GM12878 (cell line): ENCODE results near the gene TRRAP. TPM values are rescaled to one million over a fixed set of nuclear protein-coding genes. Genes with fewer than 3 reads are reported as not detected.

Source experiments
- ATAC-seq: fragments of 200-7000 bp; cut with Tn5 transposase; 3 replicates; pipeline ENCODE4 v1.9.1; 2020; ENCODE audit warnings: mild to moderate bottlenecking, moderate library complexity
- BruUV-seq: library from RNA; stranded (reverse); fragments of 400-500 nt; replicated peaks from 2 replicates; lab custom pipeline; 2021; lab: Mats Ljungman, UMichigan
- CTCF ChIA-PET: fragments of 300-600 bp; sonication (Branson Sonifier 250); formaldehyde crosslinking; extraction: SDS; loops from one replicate; lab custom pipeline; 2021; ENCODE audit warnings: inconsistent platforms; lab: Yijun Ruan, JAX
- POLR2A ChIA-PET: fragments of 350-600 bp; formaldehyde crosslinking; extraction: SDS; loops from one replicate; lab custom pipeline; 2021; ENCODE audit warnings: inconsistent platforms; lab: Charles Lee
- RAD21 ChIA-PET: fragments of 300-600 bp; sonication (Branson Sonifier 250); formaldehyde crosslinking; loops from one replicate; lab custom pipeline; 2023; ENCODE audit warnings: antibody characterized with exemption; ENCODE audit not compliant: unreplicated experiment; lab: Charles Lee
- SMC1A ChIA-PET: fragments of 300-600 bp; sonication (Branson Sonifier 250); formaldehyde crosslinking; loops from one replicate; lab custom pipeline; 2023; ENCODE audit not compliant: unreplicated experiment, uncharacterized antibody; lab: Charles Lee
- DNase-seq: peaks from one replicate; pipeline ENCODE4 v3.0.0-alpha.2; 2011; ENCODE audit warnings: low read depth, low spot score
- FAIRE-seq: peaks from 3 replicates; lab custom pipeline; 2011; peaks lifted over from hg19 to GRCh38; lab: Jason Lieb, UNC
- H2AFZ ChIP-seq: 2 replicates; pipeline ENCODE4 v1.6.0; 2011; ENCODE audit warnings: low read depth, low read length, control low read depth; ENCODE audit not compliant: control insufficient read depth
- H3K27ac ChIP-seq: 2 replicates; pipeline ENCODE4 v1.5.1; 2011; ENCODE audit warnings: control low read depth; ENCODE audit not compliant: control insufficient read depth, insufficient read depth
- H3K27me3 ChIP-seq, 2 experiments: replicated peaks in 1 of 2; 2 replicates each; pipeline versions ENCODE4 v1.6.0 to v1.6.1; 2011; ENCODE audit warnings: low read length in 1 of 2; ENCODE audit not compliant: control insufficient read depth in 2 of 2, insufficient read depth in 2 of 2
- H3K36me3 ChIP-seq, 2 experiments: 2 replicates each; pipeline ENCODE4 v1.5.1; 2011; ENCODE audit warnings: low read length in 1 of 2; ENCODE audit not compliant: control insufficient read depth in 2 of 2, insufficient read depth in 2 of 2
- H3K4me1 ChIP-seq: 2 replicates; pipeline ENCODE4 v1.6.1; 2011; ENCODE audit warnings: mild to moderate bottlenecking, low read length, moderate library complexity, mixed read lengths; ENCODE audit not compliant: control insufficient read depth, insufficient read depth
- H3K4me2 ChIP-seq: 2 replicates; pipeline ENCODE4 v1.6.0; 2011; ENCODE audit warnings: control low read depth; ENCODE audit not compliant: control insufficient read depth, insufficient read depth
- H3K4me3 ChIP-seq: fragments of 200-600 bp; sonication (generic); 2 replicates; pipeline ENCODE4 v1.5.1; 2016
- H3K79me2 ChIP-seq: 2 replicates; pipeline ENCODE4 v1.6.0; 2011; ENCODE audit warnings: low read length; ENCODE audit not compliant: control insufficient read depth, insufficient read depth
- H3K9ac ChIP-seq: 2 replicates; pipeline ENCODE4 v1.8.0; 2011; ENCODE audit warnings: low read length, control low read depth, mixed read lengths; ENCODE audit not compliant: control insufficient read depth, insufficient read depth
- H3K9me3 ChIP-seq: replicated peaks from 3 replicates; pipeline ENCODE4 v1.5.1; 2011; ENCODE audit warnings: mild to moderate bottlenecking, low read length; ENCODE audit not compliant: control insufficient read depth, insufficient read depth
- H4K20me1 ChIP-seq: 2 replicates; pipeline ENCODE4 v1.6.0; 2011; ENCODE audit not compliant: control insufficient read depth, insufficient read depth
- EZH2 ChIP-seq: IDR thresholded peaks from 2 replicates; pipeline ENCODE4 v1.6.1; 2012; ENCODE audit warnings: low read depth, mild to moderate bottlenecking, control low read depth, inconsistent platforms, low read length, borderline replicate concordance; ENCODE audit not compliant: control insufficient read depth
- FOXK2 ChIP-seq: fragments of 450-650 bp; IDR thresholded peaks from 2 replicates; pipeline ENCODE4 v1.6.1; 2017; ENCODE audit warnings: mild to moderate bottlenecking, moderate library complexity
- IKZF2 ChIP-seq, 2 experiments: fragments of 450-650 bp; IDR thresholded peaks; 2 replicates each; pipeline ENCODE4 v1.6.1; 2017; ENCODE audit warnings: mild to moderate bottlenecking in 2 of 2, moderate library complexity in 2 of 2
- MXI1 ChIP-seq: fragments of 150-350 bp; IDR thresholded peaks from 2 replicates; pipeline ENCODE4 v1.6.1; 2011; ENCODE audit warnings: low read depth, mild to moderate bottlenecking, inconsistent platforms, low read length, improper control_type of control experiment
- MYC ChIP-seq: IDR thresholded peaks from 2 replicates; pipeline ENCODE4 v1.6.1; 2011; ENCODE audit warnings: mild to moderate bottlenecking, low read length, moderate library complexity, inconsistent platforms; ENCODE audit not compliant: insufficient read depth, insufficient replicate concordance, insufficient read length, severe bottlenecking
- RAD51 ChIP-seq: fragments of 450-650 bp; IDR thresholded peaks from 2 replicates; pipeline ENCODE4 v1.6.1; 2016; ENCODE audit warnings: moderate library complexity, mild to moderate bottlenecking, inconsistent platforms
- SMAD5 ChIP-seq: IDR thresholded peaks from 2 replicates; pipeline ENCODE4 v1.6.1; 2016; ENCODE audit warnings: antibody characterized with exemption, low read depth
- SMC3 ChIP-seq: IDR thresholded peaks from 2 replicates; pipeline ENCODE4 v1.6.1; 2011; ENCODE audit warnings: low read length, improper control_type of control experiment, borderline replicate concordance
- TAF1 ChIP-seq: IDR thresholded peaks from 2 replicates; pipeline ENCODE4 v1.6.1; 2011; ENCODE audit warnings: mild to moderate bottlenecking, low read depth, low read length, borderline replicate concordance
- TCF7 ChIP-seq: IDR thresholded peaks from 2 replicates; pipeline ENCODE4 v1.6.1; 2014; ENCODE audit warnings: antibody characterized with exemption, borderline replicate concordance
- WGBS: methylation state at CpG from one replicate; pipeline ENCODE4 v1.1.6; 2016; ENCODE audit warnings: low lambda C conversion rate; ENCODE audit not compliant: insufficient replicate concordance, insufficient coverage; ENCODE audit errors: missing lambda C conversion rate; 5-methylcytosine and 5-hydroxymethylcytosine counted together
- in situ Hi-C: fragments of 300-500 bp; cut with MboI; formaldehyde crosslinking; loops from 9 replicates; pipeline ENCODE4 v1.14.3; 2018; ENCODE audit warnings: mixed read lengths
- intact Hi-C: fragments of 100-400 bp; cut with micrococcal nuclease; formaldehyde crosslinking; loops from one replicate; pipeline ENCODE4 v1.14.2; 2022; ENCODE audit not compliant: unreplicated experiment
- polyA plus RNA-seq, 11 experiments: library from polyadenylated mRNA; depleted of rRNA in 4 of 11; unstranded in 6 of 11; stranded (reverse) in 5 of 11; fragments of >200 nt; fragmentation: Nextera tagmentation in 4 of 11; fragmentation: Illumina TruSeq in 1 of 11; extraction: Ambion mirVana in 4 of 11; extraction: Trizol in 1 of 11; gene quantifications; 1 replicate in 1 of 11; 2 replicates in 10 of 11; pipeline versions ENCODE4 v1.2.1 to v1.2.3, GENCODE V29; 2011 to 2016; ENCODE audit warnings: inconsistent platforms in 2 of 11, missing spikeins in 2 of 11, low read depth in 1 of 11
- total RNA-seq, 4 experiments: library from RNA; depleted of rRNA in 3 of 4; stranded (reverse); fragments of >200 nt in 3 of 4; fragmentation: Illumina TruSeq in 1 of 4; extraction: Trizol in 1 of 4; gene quantifications; 2 replicates each; pipeline versions ENCODE4 v1.2.1 to v1.2.3, GENCODE V29; 2013 to 2021
- TF ChIP-seq, protein P1 (sequence below): fragments of 450-650 bp; conservative IDR thresholded peaks from 2 replicates; pipeline ENCODE4 v1.6.1; 2017; ENCODE audit warnings: mild to moderate bottlenecking, moderate library complexity
- TF ChIP-seq, protein P2 (sequence below): fragments of 450-650 bp; IDR thresholded peaks from 2 replicates; pipeline ENCODE4 v1.6.1; 2017; ENCODE audit warnings: mild to moderate bottlenecking, moderate library complexity
- TF ChIP-seq, protein P3 (sequence below): fragments of 450-650 bp; IDR thresholded peaks from 2 replicates; pipeline ENCODE4 v1.6.1; 2016; ENCODE audit warnings: mild to moderate bottlenecking
- TF ChIP-seq, protein P4 (sequence below): IDR thresholded peaks from 2 replicates; pipeline ENCODE4 v1.6.1; 2012; ENCODE audit warnings: low read length, inconsistent platforms

Gene TRRAP
- total and polyA plus RNA-seq, 10 of the 15 experiments (the other 5 are each of a cell fraction or from before 2014, with no cell fraction given), result 1.1 to 39.3 (median 8.5) TPM

DNA sequence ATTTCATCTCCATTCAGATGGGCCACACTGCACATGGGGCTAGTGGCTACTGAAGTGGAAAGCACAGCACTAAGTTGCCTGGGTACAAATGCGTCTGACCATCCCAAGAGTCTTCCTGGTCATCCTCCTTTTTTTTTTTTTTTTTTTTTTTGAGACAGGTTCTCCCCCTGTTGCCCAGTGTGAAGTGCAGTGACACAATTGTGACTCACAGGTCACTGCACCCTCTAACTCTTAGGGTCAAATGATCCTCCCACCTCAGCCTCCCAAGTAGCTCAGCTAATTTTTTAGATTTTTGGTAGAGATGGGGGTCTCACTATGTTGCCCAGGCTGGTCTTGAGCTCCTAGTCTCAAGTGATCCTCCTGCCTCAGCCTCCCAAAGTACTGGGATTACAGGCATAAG, 3.4 kb upstream of the TRRAP start:
- Histone ChIP-seq H3K9me3 (no peaks in the 10 kb centered on the region), H4K20me1 (no peaks in the 10 kb centered on the region), H3K27me3 (peaks cover 2 to 5% of the 10 kb centered on the region in 2 experiments; a peak in 2 of 4 replicates), H3K36me3 (no peaks in the 10 kb centered on the region), H3K9ac (no peak overlapping the region), H2AFZ (no peak overlapping the region), H3K4me3 (no peak overlapping the region), H3K79me2 (peaks cover 16% of the 10 kb centered on the region), H3K4me2 (no peak overlapping the region), H3K4me1 (peaks cover 12% of the 10 kb centered on the region; the same call in 1 of the 2 replicates), H3K27ac (no peak overlapping the region)
- intact Hi-C loops, result no loop called here
- RAD21 ChIA-PET, result no interaction called here
- SMC1A ChIA-PET, result no interaction called here
- DNase-seq, result no peak
- in situ Hi-C loops, result no loop called here
- CTCF ChIA-PET, result interaction anchor here (2.7 kb wide), 1 partner anchor 33 kb away, joined by 6 read pairs; no protein-coding TSS in a partner anchor
- BruUV-seq, result no TSS peak
- POLR2A ChIA-PET, result no interaction called here
- FAIRE-seq, result no peak
- 40% methylated on average over 1 of the region's 1 CpG for WGBS
- no peak for ATAC-seq
- no peak for TF ChIP-seq MXI1
- TF ChIP-seq TAF1, result no peak
- no peak for TF ChIP-seq MYC
- TF ChIP-seq IKZF2 (IDR thresholded peaks at IDR 0.05), result no peak
- no peak for TF ChIP-seq RAD51
- TF ChIP-seq, protein P1, sequence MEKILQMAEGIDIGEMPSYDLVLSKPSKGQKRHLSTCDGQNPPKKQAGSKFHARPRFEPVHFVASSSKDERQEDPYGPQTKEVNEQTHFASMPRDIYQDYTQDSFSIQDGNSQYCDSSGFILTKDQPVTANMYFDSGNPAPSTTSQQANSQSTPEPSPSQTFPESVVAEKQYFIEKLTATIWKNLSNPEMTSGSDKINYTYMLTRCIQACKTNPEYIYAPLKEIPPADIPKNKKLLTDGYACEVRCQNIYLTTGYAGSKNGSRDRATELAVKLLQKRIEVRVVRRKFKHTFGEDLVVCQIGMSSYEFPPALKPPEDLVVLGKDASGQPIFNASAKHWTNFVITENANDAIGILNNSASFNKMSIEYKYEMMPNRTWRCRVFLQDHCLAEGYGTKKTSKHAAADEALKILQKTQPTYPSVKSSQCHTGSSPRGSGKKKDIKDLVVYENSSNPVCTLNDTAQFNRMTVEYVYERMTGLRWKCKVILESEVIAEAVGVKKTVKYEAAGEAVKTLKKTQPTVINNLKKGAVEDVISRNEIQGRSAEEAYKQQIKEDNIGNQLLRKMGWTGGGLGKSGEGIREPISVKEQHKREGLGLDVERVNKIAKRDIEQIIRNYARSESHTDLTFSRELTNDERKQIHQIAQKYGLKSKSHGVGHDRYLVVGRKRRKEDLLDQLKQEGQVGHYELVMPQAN, result no peak
- TF ChIP-seq, protein P2, sequence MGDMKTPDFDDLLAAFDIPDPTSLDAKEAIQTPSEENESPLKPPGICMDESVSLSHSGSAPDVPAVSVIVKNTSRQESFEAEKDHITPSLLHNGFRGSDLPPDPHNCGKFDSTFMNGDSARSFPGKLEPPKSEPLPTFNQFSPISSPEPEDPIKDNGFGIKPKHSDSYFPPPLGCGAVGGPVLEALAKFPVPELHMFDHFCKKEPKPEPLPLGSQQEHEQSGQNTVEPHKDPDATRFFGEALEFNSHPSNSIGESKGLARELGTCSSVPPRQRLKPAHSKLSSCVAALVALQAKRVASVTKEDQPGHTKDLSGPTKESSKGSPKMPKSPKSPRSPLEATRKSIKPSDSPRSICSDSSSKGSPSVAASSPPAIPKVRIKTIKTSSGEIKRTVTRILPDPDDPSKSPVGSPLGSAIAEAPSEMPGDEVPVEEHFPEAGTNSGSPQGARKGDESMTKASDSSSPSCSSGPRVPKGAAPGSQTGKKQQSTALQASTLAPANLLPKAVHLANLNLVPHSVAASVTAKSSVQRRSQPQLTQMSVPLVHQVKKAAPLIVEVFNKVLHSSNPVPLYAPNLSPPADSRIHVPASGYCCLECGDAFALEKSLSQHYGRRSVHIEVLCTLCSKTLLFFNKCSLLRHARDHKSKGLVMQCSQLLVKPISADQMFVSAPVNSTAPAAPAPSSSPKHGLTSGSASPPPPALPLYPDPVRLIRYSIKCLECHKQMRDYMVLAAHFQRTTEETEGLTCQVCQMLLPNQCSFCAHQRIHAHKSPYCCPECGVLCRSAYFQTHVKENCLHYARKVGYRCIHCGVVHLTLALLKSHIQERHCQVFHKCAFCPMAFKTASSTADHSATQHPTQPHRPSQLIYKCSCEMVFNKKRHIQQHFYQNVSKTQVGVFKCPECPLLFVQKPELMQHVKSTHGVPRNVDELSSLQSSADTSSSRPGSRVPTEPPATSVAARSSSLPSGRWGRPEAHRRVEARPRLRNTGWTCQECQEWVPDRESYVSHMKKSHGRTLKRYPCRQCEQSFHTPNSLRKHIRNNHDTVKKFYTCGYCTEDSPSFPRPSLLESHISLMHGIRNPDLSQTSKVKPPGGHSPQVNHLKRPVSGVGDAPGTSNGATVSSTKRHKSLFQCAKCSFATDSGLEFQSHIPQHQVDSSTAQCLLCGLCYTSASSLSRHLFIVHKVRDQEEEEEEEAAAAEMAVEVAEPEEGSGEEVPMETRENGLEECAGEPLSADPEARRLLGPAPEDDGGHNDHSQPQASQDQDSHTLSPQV, result no peak
- TF ChIP-seq, protein P3, sequence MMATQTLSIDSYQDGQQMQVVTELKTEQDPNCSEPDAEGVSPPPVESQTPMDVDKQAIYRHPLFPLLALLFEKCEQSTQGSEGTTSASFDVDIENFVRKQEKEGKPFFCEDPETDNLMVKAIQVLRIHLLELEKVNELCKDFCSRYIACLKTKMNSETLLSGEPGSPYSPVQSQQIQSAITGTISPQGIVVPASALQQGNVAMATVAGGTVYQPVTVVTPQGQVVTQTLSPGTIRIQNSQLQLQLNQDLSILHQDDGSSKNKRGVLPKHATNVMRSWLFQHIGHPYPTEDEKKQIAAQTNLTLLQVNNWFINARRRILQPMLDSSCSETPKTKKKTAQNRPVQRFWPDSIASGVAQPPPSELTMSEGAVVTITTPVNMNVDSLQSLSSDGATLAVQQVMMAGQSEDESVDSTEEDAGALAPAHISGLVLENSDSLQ, result no peak
- TF ChIP-seq EZH2, result no peak
- no peak for TF ChIP-seq TCF7
- no peak for TF ChIP-seq SMC3
- TF ChIP-seq, protein P4, sequence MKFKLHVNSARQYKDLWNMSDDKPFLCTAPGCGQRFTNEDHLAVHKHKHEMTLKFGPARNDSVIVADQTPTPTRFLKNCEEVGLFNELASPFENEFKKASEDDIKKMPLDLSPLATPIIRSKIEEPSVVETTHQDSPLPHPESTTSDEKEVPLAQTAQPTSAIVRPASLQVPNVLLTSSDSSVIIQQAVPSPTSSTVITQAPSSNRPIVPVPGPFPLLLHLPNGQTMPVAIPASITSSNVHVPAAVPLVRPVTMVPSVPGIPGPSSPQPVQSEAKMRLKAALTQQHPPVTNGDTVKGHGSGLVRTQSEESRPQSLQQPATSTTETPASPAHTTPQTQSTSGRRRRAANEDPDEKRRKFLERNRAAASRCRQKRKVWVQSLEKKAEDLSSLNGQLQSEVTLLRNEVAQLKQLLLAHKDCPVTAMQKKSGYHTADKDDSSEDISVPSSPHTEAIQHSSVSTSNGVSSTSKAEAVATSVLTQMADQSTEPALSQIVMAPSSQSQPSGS, result no peak
- no peak for TF ChIP-seq SMAD5
- no peak for TF ChIP-seq FOXK2
